PC-3 (cell line): Measurements from ENCODE around the gene PRKCE.

ENCODE experiments used
- CTCF ChIP-seq: fragments of 300-600 bp; sonication (generic); conservative IDR thresholded peaks from 2 replicates; pipeline ENCODE4 v1.5.1; 2017; ENCODE audit warnings: antibody characterized with exemption, low read depth, mild to moderate bottlenecking, low read length
- EZH2 ChIP-seq: fragments of 300-600 bp; sonication (generic); IDR thresholded peaks from one replicate; pipeline ENCODE4 v1.6.1; 2017; ENCODE audit warnings: antibody characterized with exemption, mild to moderate bottlenecking, low read length; ENCODE audit not compliant: unreplicated experiment
- EZH2phosphoT487 ChIP-seq: fragments of 300-600 bp; sonication (generic); IDR thresholded peaks from 2 replicates; pipeline ENCODE4 v1.6.1; 2018; ENCODE audit warnings: mild to moderate bottlenecking, antibody characterized with exemption, low read length, borderline replicate concordance

GRCh38 chr2:45987856-45988255, 336.4 kb downstream of the PRKCE start:
- TF ChIP-seq CTCF (no peak), EZH2phosphoT487 (no peak), EZH2 (no peak)
